Endothelial cell of umbilical vein (primary cell): ENCODE results near the gene ALOX5.

ENCODE experiments used
- EZH2 ChIP-seq: IDR thresholded peaks from 2 replicates; pipeline ENCODE4 v1.6.1; 2012; ENCODE audit warnings: borderline replicate concordance, low read depth, mild to moderate bottlenecking, moderate library complexity, low read length, inconsistent platforms; ENCODE audit not compliant: severe bottlenecking
- JUN ChIP-seq: IDR thresholded peaks from 2 replicates; pipeline ENCODE4 v1.6.1; 2011; ENCODE audit warnings: borderline replicate concordance, low read depth; ENCODE audit not compliant: insufficient read length, insufficient read depth
- POLR2A ChIP-seq: IDR thresholded peaks from 2 replicates; pipeline ENCODE4 v1.6.1; 2012; ENCODE audit warnings: low read depth, mild to moderate bottlenecking, control low read depth, low read length
- POLR2AphosphoS5 ChIP-seq: IDR thresholded peaks from 2 replicates; pipeline ENCODE4 v1.6.1; 2012; ENCODE audit warnings: low read depth, mild to moderate bottlenecking, control low read depth, low read length, moderate library complexity; ENCODE audit not compliant: insufficient read depth
- TF ChIP-seq, protein P1 (sequence below), 2 donors: IDR thresholded peaks; 1 replicate in 1 of 2; 2 replicates in 1 of 2; pipeline ENCODE4 v1.5.1; 2011; ENCODE audit warnings: low read length in 2 of 2, mild to moderate bottlenecking in 2 of 2, moderate library complexity in 2 of 2, control low read depth in 1 of 2, inconsistent platforms in 1 of 2, low read depth in 1 of 2; ENCODE audit not compliant: insufficient read depth in 1 of 2; ENCODE audit errors: extremely low read depth in 1 of 2
- TF ChIP-seq, protein P2 (sequence below): IDR thresholded peaks from 2 replicates; pipeline ENCODE4 v1.6.1; 2011; ENCODE audit not compliant: insufficient read depth, insufficient read length

DNA sequence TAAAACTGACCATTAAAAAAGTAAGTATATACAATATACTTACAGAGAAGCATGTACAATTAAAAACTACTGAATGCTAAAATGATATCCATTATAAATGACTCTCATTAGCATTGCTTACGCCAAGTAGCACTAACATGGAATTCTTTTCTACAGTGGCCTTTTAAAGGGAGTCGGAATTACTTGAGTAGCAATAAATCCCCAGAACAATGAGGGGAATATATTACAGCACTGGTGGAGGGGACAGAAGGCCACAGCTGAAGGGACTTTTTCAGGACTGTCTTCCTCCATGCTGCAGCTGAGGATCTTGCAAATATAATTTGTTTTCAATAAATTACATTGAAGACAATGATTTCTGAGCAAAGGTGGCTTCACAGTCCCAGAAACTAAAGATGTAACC is 97.0 kb downstream of the ALOX5 start:
- TF ChIP-seq, protein P1, sequence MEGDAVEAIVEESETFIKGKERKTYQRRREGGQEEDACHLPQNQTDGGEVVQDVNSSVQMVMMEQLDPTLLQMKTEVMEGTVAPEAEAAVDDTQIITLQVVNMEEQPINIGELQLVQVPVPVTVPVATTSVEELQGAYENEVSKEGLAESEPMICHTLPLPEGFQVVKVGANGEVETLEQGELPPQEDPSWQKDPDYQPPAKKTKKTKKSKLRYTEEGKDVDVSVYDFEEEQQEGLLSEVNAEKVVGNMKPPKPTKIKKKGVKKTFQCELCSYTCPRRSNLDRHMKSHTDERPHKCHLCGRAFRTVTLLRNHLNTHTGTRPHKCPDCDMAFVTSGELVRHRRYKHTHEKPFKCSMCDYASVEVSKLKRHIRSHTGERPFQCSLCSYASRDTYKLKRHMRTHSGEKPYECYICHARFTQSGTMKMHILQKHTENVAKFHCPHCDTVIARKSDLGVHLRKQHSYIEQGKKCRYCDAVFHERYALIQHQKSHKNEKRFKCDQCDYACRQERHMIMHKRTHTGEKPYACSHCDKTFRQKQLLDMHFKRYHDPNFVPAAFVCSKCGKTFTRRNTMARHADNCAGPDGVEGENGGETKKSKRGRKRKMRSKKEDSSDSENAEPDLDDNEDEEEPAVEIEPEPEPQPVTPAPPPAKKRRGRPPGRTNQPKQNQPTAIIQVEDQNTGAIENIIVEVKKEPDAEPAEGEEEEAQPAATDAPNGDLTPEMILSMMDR (IDR thresholded peaks at IDR 0.05; ENCODE audit: extremely low read depth in 1 of 2, insufficient read depth in 1 of 2, low read depth in 1 of 2, low read length in 2 of 2) = no peak
- TF ChIP-seq POLR2A = no peak
- no peak for TF ChIP-seq POLR2AphosphoS5
- TF ChIP-seq EZH2 = no peak
- no peak for TF ChIP-seq JUN
- TF ChIP-seq, protein P2, sequence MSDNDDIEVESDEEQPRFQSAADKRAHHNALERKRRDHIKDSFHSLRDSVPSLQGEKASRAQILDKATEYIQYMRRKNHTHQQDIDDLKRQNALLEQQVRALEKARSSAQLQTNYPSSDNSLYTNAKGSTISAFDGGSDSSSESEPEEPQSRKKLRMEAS = no peak
